PC-9 (cell line): Measurements from ENCODE around the gene IRS1. TPM values are rescaled to one million over a fixed set of nuclear protein-coding genes. Genes with fewer than 3 reads are reported as not detected.

Source experiments
- BruUV-seq: library from RNA; stranded (reverse); fragments of 400-500 nt; replicated peaks from 2 replicates; lab custom pipeline; 2021; lab: Mats Ljungman, UMichigan
- CTCF ChIA-PET: fragments of 300-600 bp; sonication (Branson Sonifier 250); formaldehyde crosslinking; loops from one replicate; lab custom pipeline; 2022; ENCODE audit warnings: antibody characterized with exemption; lab: Charles Lee
- POLR2A ChIA-PET: fragments of 300-600 bp; sonication (Branson Sonifier 250); formaldehyde crosslinking; loops from one replicate; lab custom pipeline; 2022; ENCODE audit warnings: antibody characterized with exemption; ENCODE audit not compliant: unreplicated experiment; lab: Charles Lee
- DNase-seq, 2 experiments: peaks; one replicate each; pipeline versions ENCODE4 v3.0.0 to v3.0.0-alpha.2; 2015 to 2022; ENCODE audit warnings: mixed read lengths in 1 of 2
- H2AFZ ChIP-seq: fragments of 200-600 bp; sonication (generic); 2 replicates; pipeline ENCODE4 v1.8.1; 2017; ENCODE audit warnings: antibody characterized with exemption
- H3F3A ChIP-seq: fragments of 200-600 bp; sonication (generic); 2 replicates; pipeline ENCODE4 v1.8.1; 2017; ENCODE audit warnings: antibody characterized with exemption, mild to moderate bottlenecking, low read depth; ENCODE audit not compliant: insufficient read depth
- H3K27ac ChIP-seq: fragments of 200-600 bp; sonication (generic); 2 replicates; pipeline ENCODE4 v1.6.1; 2016; ENCODE audit warnings: mixed run types
- H3K27me3 ChIP-seq: fragments of 200-600 bp; sonication (generic); 2 replicates; pipeline ENCODE4 v1.6.1; 2016; ENCODE audit warnings: low read depth, mixed run types; ENCODE audit not compliant: insufficient read depth
- H3K36me3 ChIP-seq: fragments of 200-600 bp; sonication (generic); 2 replicates; pipeline ENCODE4 v1.6.1; 2016; ENCODE audit warnings: low read depth, mixed run types
- H3K4me1 ChIP-seq: fragments of 200-600 bp; sonication (generic); replicated peaks from 2 replicates; pipeline ENCODE4 v1.6.1; 2016; ENCODE audit warnings: mixed run types; ENCODE audit not compliant: insufficient read depth
- H3K4me2 ChIP-seq: fragments of 200-600 bp; sonication (generic); 2 replicates; pipeline ENCODE4 v1.6.1; 2017; ENCODE audit warnings: mixed run types
- H3K4me3 ChIP-seq: fragments of 200-600 bp; sonication (generic); 2 replicates; pipeline ENCODE4 v1.6.1; 2016; ENCODE audit warnings: mixed run types
- H3K79me2 ChIP-seq: fragments of 200-600 bp; sonication (generic); 2 replicates; pipeline ENCODE4 v1.6.1; 2017; ENCODE audit warnings: low read depth, mixed run types
- H3K9me2 ChIP-seq: fragments of 200-600 bp; sonication (generic); 2 replicates; pipeline ENCODE4 v1.8.1; 2017; ENCODE audit warnings: mild to moderate bottlenecking; ENCODE audit not compliant: insufficient read depth
- H3K9me3 ChIP-seq: fragments of 200-600 bp; sonication (generic); 2 replicates; pipeline ENCODE4 v1.8.1; 2016; ENCODE audit warnings: low read depth; ENCODE audit not compliant: insufficient read depth
- H4K20me1 ChIP-seq: fragments of 200-600 bp; sonication (generic); 2 replicates; pipeline ENCODE4 v1.8.1; 2017; ENCODE audit not compliant: insufficient read depth
- EZH2 ChIP-seq: fragments of 200-600 bp; sonication (generic); IDR thresholded peaks from 2 replicates; pipeline ENCODE4 v1.8.0; 2017; ENCODE audit warnings: antibody characterized with exemption, low read depth
- intact Hi-C: fragments of 100-400 bp; cut with micrococcal nuclease; formaldehyde crosslinking; loops from one replicate; pipeline ENCODE4 v1.10.0; 2022; ENCODE audit not compliant: unreplicated experiment
- total RNA-seq: library from RNA; stranded (reverse); gene quantifications from 2 replicates; pipeline ENCODE4 v1.2.3, GENCODE V29; 2021
- TF ChIP-seq, protein P1 (sequence below): fragments of 200-600 bp; sonication (generic); conservative IDR thresholded peaks from 2 replicates; pipeline ENCODE4 v1.6.1; 2017; ENCODE audit warnings: mixed run types, antibody characterized with exemption, mild to moderate bottlenecking, moderate library complexity

The IRS1 gene
- total RNA-seq, 1 experiment from 2014 or later, result 28.6 TPM

- ChIA-PET POLR2A (no interaction called here), CTCF (no interaction called here)
- Histone ChIP-seq H3K27ac (no peak overlapping the region), H2AFZ (no peak overlapping the region), H3K4me2 (no peak overlapping the region), H4K20me1 (no peaks in the 10 kb centered on the region), H3K9me3 (no peaks in the 10 kb centered on the region; the same call in 1 of the 2 replicates), H3K4me1 (peaks cover 18% of the 10 kb centered on the region), H3K36me3 (peaks cover 22% of the 10 kb centered on the region), H3K79me2 (peaks cover 90% of the 10 kb centered on the region), H3K4me3 (no peak overlapping the region), H3K9me2 (no peaks in the 10 kb centered on the region), H3K27me3 (no peaks in the 10 kb centered on the region), H3F3A (peaks cover 17% of the 10 kb centered on the region)
- TF ChIP-seq, protein P1, sequence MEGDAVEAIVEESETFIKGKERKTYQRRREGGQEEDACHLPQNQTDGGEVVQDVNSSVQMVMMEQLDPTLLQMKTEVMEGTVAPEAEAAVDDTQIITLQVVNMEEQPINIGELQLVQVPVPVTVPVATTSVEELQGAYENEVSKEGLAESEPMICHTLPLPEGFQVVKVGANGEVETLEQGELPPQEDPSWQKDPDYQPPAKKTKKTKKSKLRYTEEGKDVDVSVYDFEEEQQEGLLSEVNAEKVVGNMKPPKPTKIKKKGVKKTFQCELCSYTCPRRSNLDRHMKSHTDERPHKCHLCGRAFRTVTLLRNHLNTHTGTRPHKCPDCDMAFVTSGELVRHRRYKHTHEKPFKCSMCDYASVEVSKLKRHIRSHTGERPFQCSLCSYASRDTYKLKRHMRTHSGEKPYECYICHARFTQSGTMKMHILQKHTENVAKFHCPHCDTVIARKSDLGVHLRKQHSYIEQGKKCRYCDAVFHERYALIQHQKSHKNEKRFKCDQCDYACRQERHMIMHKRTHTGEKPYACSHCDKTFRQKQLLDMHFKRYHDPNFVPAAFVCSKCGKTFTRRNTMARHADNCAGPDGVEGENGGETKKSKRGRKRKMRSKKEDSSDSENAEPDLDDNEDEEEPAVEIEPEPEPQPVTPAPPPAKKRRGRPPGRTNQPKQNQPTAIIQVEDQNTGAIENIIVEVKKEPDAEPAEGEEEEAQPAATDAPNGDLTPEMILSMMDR, result no peak
- no peak for TF ChIP-seq EZH2
- BruUV-seq, result no TSS peak
- intact Hi-C loops, result loop anchor here (5.0 kb wide), 1 partner anchor 33 kb away; no protein-coding TSS in a partner anchor
- no peak for DNase-seq
Measured at GRCh38 chr2:226759768-226760167, 39.9 kb downstream of the IRS1 start.

DNA sequence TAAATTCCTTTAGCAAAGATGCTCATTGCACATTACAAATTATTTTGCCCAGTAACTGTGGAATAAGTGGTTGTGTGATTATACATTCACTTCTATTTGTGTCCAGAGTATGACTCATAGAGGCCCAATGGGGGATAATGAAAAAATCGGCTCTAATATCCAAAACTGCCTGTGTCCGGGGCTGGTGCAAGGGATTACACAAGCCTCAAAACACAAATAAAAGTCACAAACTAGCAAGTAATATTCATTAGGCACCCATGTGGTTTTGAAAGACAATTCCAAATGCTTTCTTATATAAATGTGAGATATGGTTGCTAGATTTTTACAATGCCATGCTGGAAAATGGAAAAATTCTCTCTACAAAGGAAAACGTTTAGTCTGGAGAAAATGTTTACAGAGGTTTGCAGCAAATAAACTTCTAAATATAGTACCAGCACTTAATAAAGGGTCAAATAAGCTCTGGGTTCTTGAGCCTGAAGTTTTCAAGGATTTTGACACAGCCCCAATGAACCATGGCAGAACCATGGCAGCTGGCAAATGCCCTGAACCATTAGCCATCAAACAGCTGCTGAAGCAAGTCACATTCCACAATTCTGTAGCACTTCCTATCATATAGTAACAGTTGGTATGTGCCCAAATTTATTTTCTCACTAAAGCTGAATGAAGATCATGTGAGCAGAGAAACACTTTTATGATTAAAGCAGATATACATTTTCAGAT, 40.5 kb downstream of the IRS1 start:
- no peaks in the 10 kb centered on the region for H4K20me1 ChIP-seq
- H3K27ac ChIP-seq, result 0 out of 2 replicates have a peak overlapping the region, but pooled peaks have one; percentile 5
- POLR2A ChIA-PET, result no interaction called here
- no peak for TF ChIP-seq EZH2
- TF ChIP-seq, protein P1, result no peak
- peaks cover 17% of the 10 kb centered on the region for H3F3A ChIP-seq
- intact Hi-C loops, result loop anchor here (5.0 kb wide), 1 partner anchor 33 kb away; no protein-coding TSS in a partner anchor
- DNase-seq, result no peak
- CTCF ChIA-PET, result no interaction called here
- no peak overlapping the region for H3K4me3 ChIP-seq
- peaks cover 22% of the 10 kb centered on the region for H3K36me3 ChIP-seq
- no peak overlapping the region for H2AFZ ChIP-seq
- no peaks in the 10 kb centered on the region for H3K9me3 ChIP-seq
- no peaks in the 10 kb centered on the region for H3K9me2 ChIP-seq
- peaks cover 18% of the 10 kb centered on the region for H3K4me1 ChIP-seq
- no TSS peak for BruUV-seq
- no peak overlapping the region for H3K4me2 ChIP-seq
- no peaks in the 10 kb centered on the region for H3K27me3 ChIP-seq
- peaks cover 91% of the 10 kb centered on the region for H3K79me2 ChIP-seq

DNA sequence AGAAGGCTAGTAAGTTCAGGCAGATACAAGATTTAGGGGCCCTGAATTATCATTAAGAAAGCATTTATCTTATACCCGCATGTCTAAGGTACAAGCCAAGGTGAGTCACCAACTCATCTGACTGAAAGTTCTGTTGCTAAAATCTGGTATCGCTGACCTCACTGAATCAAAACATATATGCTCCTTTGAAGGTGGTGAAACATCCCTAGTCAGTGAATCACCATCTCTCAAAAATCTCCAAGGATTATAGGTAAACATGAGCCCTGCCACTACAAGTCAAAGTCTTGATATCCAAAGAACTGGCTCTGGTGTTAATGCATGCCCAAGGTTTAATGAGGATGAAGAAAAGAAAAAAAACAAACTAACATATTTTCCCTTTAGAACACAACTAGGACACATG, 43.5 kb downstream of the IRS1 start:
- ChIA-PET CTCF (no interaction called here), POLR2A (no interaction called here)
- H3K79me2 ChIP-seq, result peaks cover 92% of the 10 kb centered on the region
- H3K9me3 ChIP-seq, result no peaks in the 10 kb centered on the region
- no peaks in the 10 kb centered on the region for H3K9me2 ChIP-seq
- no peak overlapping the region for H3K4me3 ChIP-seq
- H3K4me2 ChIP-seq, result peak overlapping the region; percentile 27
- H3F3A ChIP-seq, result peaks cover 21% of the 10 kb centered on the region
- peaks cover 23% of the 10 kb centered on the region for H3K36me3 ChIP-seq
- TF ChIP-seq, protein P1, result no peak
- no peak for TF ChIP-seq EZH2
- intact Hi-C loops, result loop anchor here (5.0 kb wide), 1 partner anchor 36 kb away; no protein-coding TSS in a partner anchor
- peak; percentile 22 to 94 for DNase-seq
- H3K27me3 ChIP-seq, result no peaks in the 10 kb centered on the region
- peaks cover 18% of the 10 kb centered on the region for H3K4me1 ChIP-seq
- no peak overlapping the region for H2AFZ ChIP-seq
- no peaks in the 10 kb centered on the region for H4K20me1 ChIP-seq
- no TSS peak for BruUV-seq
- peak overlapping the region; percentile 85 for H3K27ac ChIP-seq
